H9 (cell line): ENCODE results near the gene ODAD4. TPM values are rescaled to one million over a fixed set of nuclear protein-coding genes. Genes with fewer than 3 reads are reported as not detected.

ENCODE experiments used
- DNase-seq: peaks from one replicate; pipeline ENCODE4 v3.0.0-alpha.2; 2017
- H2AFZ ChIP-seq: one replicate; pipeline ENCODE4 v1.6.1; 2013; ENCODE audit warnings: mild to moderate bottlenecking, low read length, control low read depth, moderate library complexity
- H2AK5ac ChIP-seq: 2 replicates; pipeline ENCODE4 v1.6.1; 2013; ENCODE audit warnings: low read length, control low read depth, mixed read lengths; ENCODE audit not compliant: insufficient read length
- H2BK120ac ChIP-seq: one replicate; pipeline ENCODE4 v1.6.1; 2013; ENCODE audit warnings: low read depth, mild to moderate bottlenecking, low read length, control low read depth, inconsistent platforms; ENCODE audit not compliant: poor library complexity, severe bottlenecking
- H2BK12ac ChIP-seq: 2 replicates; pipeline ENCODE4 v1.6.1; 2013; ENCODE audit warnings: low read length, control low read depth, mixed read lengths, low read depth; ENCODE audit not compliant: insufficient read length
- H2BK15ac ChIP-seq: 2 replicates; pipeline ENCODE4 v1.6.1; 2013; ENCODE audit warnings: low read depth, low read length, control low read depth
- H2BK20ac ChIP-seq: one replicate; pipeline ENCODE4 v1.6.1; 2013; ENCODE audit warnings: low read depth, mild to moderate bottlenecking, low read length, control low read depth, inconsistent platforms; ENCODE audit not compliant: poor library complexity, severe bottlenecking
- H2BK5ac ChIP-seq: 2 replicates; pipeline ENCODE4 v1.6.1; 2013; ENCODE audit warnings: low read length, control low read depth, mixed read lengths; ENCODE audit not compliant: insufficient read length
- H3K14ac ChIP-seq: 2 replicates; pipeline ENCODE4 v1.6.1; 2013; ENCODE audit warnings: low read length, control low read depth; ENCODE audit not compliant: insufficient read depth
- H3K18ac ChIP-seq: 2 replicates; pipeline ENCODE4 v1.6.1; 2013; ENCODE audit warnings: low read depth, mild to moderate bottlenecking, mixed read lengths, low read length, control low read depth; ENCODE audit not compliant: insufficient read length
- H3K23ac ChIP-seq: 2 replicates; pipeline ENCODE4 v1.6.1; 2013; ENCODE audit warnings: low read length, control low read depth, mixed read lengths, low read depth; ENCODE audit not compliant: insufficient read length
- H3K23me2 ChIP-seq: 2 replicates; pipeline ENCODE4 v1.6.1; 2013; ENCODE audit warnings: low read depth, mild to moderate bottlenecking, mixed read lengths, low read length, control low read depth; ENCODE audit not compliant: insufficient read length, poor library complexity, severe bottlenecking
- H3K27ac ChIP-seq: 2 replicates; pipeline ENCODE4 v1.5.1; 2013; ENCODE audit warnings: low read length, control low read depth, mixed read lengths, low read depth; ENCODE audit not compliant: insufficient read length
- H3K27me3 ChIP-seq: 2 replicates; pipeline ENCODE4 v1.6.1; 2013; ENCODE audit warnings: low read length, control low read depth, inconsistent platforms; ENCODE audit not compliant: insufficient read depth
- H3K4ac ChIP-seq: 2 replicates; pipeline ENCODE4 v1.6.1; 2013; ENCODE audit warnings: low read depth, mild to moderate bottlenecking, control low read depth, inconsistent platforms, low read length, moderate library complexity
- H3K4me1 ChIP-seq: 2 replicates; pipeline ENCODE4 v1.6.1; 2013; ENCODE audit warnings: low read length, control low read depth, inconsistent platforms; ENCODE audit not compliant: insufficient read depth
- H3K4me2 ChIP-seq: 2 replicates; pipeline ENCODE4 v1.6.1; 2013; ENCODE audit warnings: low read length, control low read depth, mixed read lengths; ENCODE audit not compliant: insufficient read length, insufficient read depth
- H3K56ac ChIP-seq: 2 replicates; pipeline ENCODE4 v1.6.1; 2013; ENCODE audit warnings: low read depth, mild to moderate bottlenecking, mixed read lengths, low read length, control low read depth; ENCODE audit not compliant: insufficient read length
- H3K79me1 ChIP-seq: 2 replicates; pipeline ENCODE4 v1.6.1; 2013; ENCODE audit warnings: low read depth, mild to moderate bottlenecking, moderate library complexity, low read length, control low read depth, inconsistent platforms; ENCODE audit not compliant: insufficient read depth, poor library complexity, severe bottlenecking
- H3K79me2 ChIP-seq: 2 replicates; pipeline ENCODE4 v1.6.1; 2013; ENCODE audit warnings: low read length, control low read depth, inconsistent platforms; ENCODE audit not compliant: insufficient read depth
- H3K9ac ChIP-seq: 2 replicates; pipeline ENCODE4 v1.6.1; 2013; ENCODE audit warnings: low read length, control low read depth, mixed read lengths; ENCODE audit not compliant: insufficient read length; ENCODE audit errors: extremely low read depth
- H3K9me3 ChIP-seq: one replicate; pipeline ENCODE4 v1.6.1; 2013; ENCODE audit warnings: low read depth, low read length, inconsistent platforms; ENCODE audit not compliant: control insufficient read depth
- H3T11ph ChIP-seq: one replicate; pipeline ENCODE4 v1.6.1; 2013; ENCODE audit warnings: mild to moderate bottlenecking, low read length, control low read depth, inconsistent platforms
- H4K20me1 ChIP-seq: one replicate; pipeline ENCODE4 v1.6.1; 2013; ENCODE audit not compliant: control insufficient read depth, insufficient read length, insufficient read depth
- H4K5ac ChIP-seq: 2 replicates; pipeline ENCODE4 v1.6.1; 2013; ENCODE audit warnings: low read depth, mild to moderate bottlenecking, mixed read lengths, low read length, control low read depth; ENCODE audit not compliant: insufficient read length
- H4K8ac ChIP-seq: replicated peaks from 2 replicates; pipeline ENCODE4 v1.6.1; 2013; ENCODE audit warnings: low read length, control low read depth, mixed read lengths, low read depth; ENCODE audit not compliant: insufficient read length
- H4K91ac ChIP-seq: 2 replicates; pipeline ENCODE4 v1.6.1; 2013; ENCODE audit warnings: low read depth, mild to moderate bottlenecking, moderate library complexity, mixed read lengths, low read length, control low read depth; ENCODE audit not compliant: insufficient read length
- H3K27ac Mint-ChIP-seq, 3 experiments: 2 replicates in 2 of 3; 3 replicates in 1 of 3; pipeline ENCODE4 v1.8.0; 2020 to 2021; ENCODE audit warnings: mixed read lengths in 3 of 3, mild to moderate bottlenecking in 1 of 3, moderate library complexity in 1 of 3
- H3K27me3 Mint-ChIP-seq: 2 replicates; pipeline ENCODE4 v1.8.0; 2021; ENCODE audit warnings: low read depth, mild to moderate bottlenecking, moderate library complexity, mixed read lengths
- H3K36me3 Mint-ChIP-seq, 3 experiments: 2 replicates in 2 of 3; 3 replicates in 1 of 3; pipeline ENCODE4 v1.8.0; 2020 to 2021; ENCODE audit warnings: low read depth in 3 of 3, mixed read lengths in 3 of 3; ENCODE audit not compliant: insufficient read depth in 1 of 3
- H3K4me1 Mint-ChIP-seq, 2 experiments: 2 replicates each; pipeline ENCODE4 v1.8.0; 2020; ENCODE audit warnings: mixed read lengths in 2 of 2
- H3K4me3 Mint-ChIP-seq, 2 experiments: 2 replicates in 1 of 2; 3 replicates in 1 of 2; pipeline ENCODE4 v1.8.0; 2020 to 2021; ENCODE audit warnings: mild to moderate bottlenecking in 2 of 2, mixed read lengths in 2 of 2, moderate library complexity in 1 of 2
- H3K9me3 Mint-ChIP-seq, 2 experiments: 2 replicates in 1 of 2; 3 replicates in 1 of 2; pipeline ENCODE4 v1.8.0; 2020; ENCODE audit warnings: mild to moderate bottlenecking in 2 of 2, mixed read lengths in 2 of 2, moderate library complexity in 1 of 2
- WGBS: extraction: QIAGEN DNeasy Blood & Tissue Kit; methylation state at CpG from one replicate; pipeline ENCODE4 v1.1.7; 2013; ENCODE audit warnings: missing lambda C conversion rate, low lambda C conversion rate, mixed read lengths; ENCODE audit not compliant: insufficient read length; ENCODE audit errors: extremely low coverage; 5-methylcytosine and 5-hydroxymethylcytosine counted together
- total RNA-seq: library from RNA; stranded (reverse); gene quantifications from 2 replicates; pipeline ENCODE4 v1.2.1, GENCODE V29; 2021
- TF ChIP-seq, protein P1 (sequence below): fragments of 200-600 bp; sonication (generic); conservative IDR thresholded peaks from 3 replicates; pipeline ENCODE4 v1.8.0; 2021; ENCODE audit warnings: antibody characterized with exemption, mild to moderate bottlenecking

ODAD4 gene
- total RNA-seq, 1 experiment from 2014 or later: 2.1 TPM

DNA sequence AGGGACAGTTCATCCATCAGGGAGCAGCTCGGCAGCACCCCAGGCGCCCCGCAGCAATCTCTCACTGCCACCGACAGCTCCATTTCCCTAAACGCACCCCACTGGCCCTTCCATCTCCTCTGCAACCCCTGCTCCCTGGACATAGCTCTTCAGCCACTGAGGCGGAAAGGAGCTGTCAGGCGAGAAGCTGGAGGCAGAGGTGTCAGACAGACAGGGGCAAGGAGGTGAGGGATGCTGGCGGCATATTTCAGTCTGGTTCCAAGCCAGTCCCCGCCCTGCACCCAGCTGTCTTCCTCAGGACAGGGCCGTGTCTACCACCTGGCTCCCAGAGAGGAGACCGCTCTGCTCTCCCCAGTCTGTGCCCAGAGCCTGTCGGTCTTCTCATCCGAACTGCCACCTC, 21.3 kb upstream of the ODAD4 start:
- Histone ChIP-seq H3K56ac (no peak overlapping the region), H3K9me3 (no peaks in the 10 kb centered on the region), H3K14ac (no peak overlapping the region; the same call in 1 of the 2 replicates), H4K91ac (no peak overlapping the region), H2AK5ac (no peak overlapping the region), H3K27me3 (no peaks in the 10 kb centered on the region), H3K4me1 (no peaks in the 10 kb centered on the region), H3K23me2 (no peaks in the 10 kb centered on the region), H4K8ac (no peak overlapping the region), H2AFZ (no peak overlapping the region), H3K4me2 (no peak overlapping the region), H2BK120ac (no peak overlapping the region), H3K79me1 (peaks cover 6% of the 10 kb centered on the region), H4K5ac (no peak overlapping the region), H3K27ac (no peak overlapping the region), H3K18ac (no peak overlapping the region), H3T11ph (no peak overlapping the region), H4K20me1 (peaks cover 10% of the 10 kb centered on the region), H3K79me2 (peaks cover 13% of the 10 kb centered on the region; the same call in 1 of the 2 replicates), H2BK20ac (no peak overlapping the region), H3K9ac (no peak overlapping the region), H2BK15ac (no peak overlapping the region), H2BK12ac (no peak overlapping the region), H3K23ac (no peak overlapping the region), H3K4ac (no peak overlapping the region), H2BK5ac (no peak overlapping the region)
- Mint-ChIP-seq H3K4me3 (no peak overlapping the region), H3K4me1 (peaks cover 5 to 6% of the 10 kb centered on the region in 2 experiments), H3K36me3 (peaks cover 73 to 98% (median 93%) of the 10 kb centered on the region in 3 experiments; a peak in 6 of 7 replicates), H3K27me3 (no peaks in the 10 kb centered on the region), H3K9me3 (no peaks in the 10 kb centered on the region), H3K27ac (no peak overlapping the region; a peak in 1 of 7 replicates)
- TF ChIP-seq, protein P1, sequence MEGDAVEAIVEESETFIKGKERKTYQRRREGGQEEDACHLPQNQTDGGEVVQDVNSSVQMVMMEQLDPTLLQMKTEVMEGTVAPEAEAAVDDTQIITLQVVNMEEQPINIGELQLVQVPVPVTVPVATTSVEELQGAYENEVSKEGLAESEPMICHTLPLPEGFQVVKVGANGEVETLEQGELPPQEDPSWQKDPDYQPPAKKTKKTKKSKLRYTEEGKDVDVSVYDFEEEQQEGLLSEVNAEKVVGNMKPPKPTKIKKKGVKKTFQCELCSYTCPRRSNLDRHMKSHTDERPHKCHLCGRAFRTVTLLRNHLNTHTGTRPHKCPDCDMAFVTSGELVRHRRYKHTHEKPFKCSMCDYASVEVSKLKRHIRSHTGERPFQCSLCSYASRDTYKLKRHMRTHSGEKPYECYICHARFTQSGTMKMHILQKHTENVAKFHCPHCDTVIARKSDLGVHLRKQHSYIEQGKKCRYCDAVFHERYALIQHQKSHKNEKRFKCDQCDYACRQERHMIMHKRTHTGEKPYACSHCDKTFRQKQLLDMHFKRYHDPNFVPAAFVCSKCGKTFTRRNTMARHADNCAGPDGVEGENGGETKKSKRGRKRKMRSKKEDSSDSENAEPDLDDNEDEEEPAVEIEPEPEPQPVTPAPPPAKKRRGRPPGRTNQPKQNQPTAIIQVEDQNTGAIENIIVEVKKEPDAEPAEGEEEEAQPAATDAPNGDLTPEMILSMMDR: no peak
- no CpG with 5 or more reads among the region's 13 CpGs for WGBS
- DNase-seq: no peak
